ENCODE measurements around the gene ERBIN. TPM values are rescaled to one million over a fixed set of nuclear protein-coding genes. Genes with fewer than 3 reads are reported as not detected.

ERBIN gene
- total and polyA plus RNA-seq, 2 experiments from 2014 or later, result 15.6 to 26.4 TPM

- TF ChIP-seq ZNF331 (CRISPR knock-in tag; IDR thresholded peaks at IDR 0.05; ENCODE audit: low read depth) (no peak), POLR2AphosphoS5 (IDR thresholded peaks at IDR 0.05; ENCODE audit: low read depth) (no peak), JUNB (IDR thresholded peaks at IDR 0.05; ENCODE audit: unreplicated experiment) (no peak), EZH2phosphoT487 (IDR thresholded peaks at IDR 0.05; ENCODE audit: unreplicated experiment) (no peak), NANOG (IDR thresholded peaks at IDR 0.05; ENCODE audit: borderline replicate concordance) (no peak), EZH2 (IDR thresholded peaks at IDR 0.05; ENCODE audit: low read depth, unreplicated experiment) (no peak), REST (IDR thresholded peaks at IDR 0.05; ENCODE audit: unreplicated experiment) (no peak)
Observed at GRCh38 chr5:65923339-65923738, 3.0 kb upstream of the ERBIN start (continued).

- peaks cover 4% of the 10 kb centered on the region; the same call in 1 of the 3 replicates for H3K36me3 Mint-ChIP-seq (ENCODE audit: low read depth)
- no peaks in the 10 kb centered on the region for H3K9me2 ChIP-seq (ENCODE audit: insufficient read depth)
- H3F3A ChIP-seq (replicated peaks; ENCODE audit: low read depth), result 0 out of 2 replicates have a peak, but pooled peaks cover 4% of the 10 kb centered on the region
- peaks cover 4% of the 10 kb centered on the region; the same call in 1 of the 2 replicates for H4K20me1 ChIP-seq (replicated peaks; ENCODE audit: insufficient read depth)
- H3K27ac Mint-ChIP-seq, result peak overlapping the region; percentile 94
- TF ChIP-seq EZH2phosphoT487 (IDR thresholded peaks at IDR 0.05; ENCODE audit: unreplicated experiment) (no peak), EZH2 (IDR thresholded peaks at IDR 0.05; ENCODE audit: low read depth, unreplicated experiment) (no peak), CTCF (conservative IDR thresholded peaks at IDR 0.05; ENCODE audit: low read depth in 2 of 2) (no peak), NANOG (IDR thresholded peaks at IDR 0.05; ENCODE audit: borderline replicate concordance) (no peak), ZNF462 (CRISPR knock-in tag; IDR thresholded peaks at IDR 0.05) (no peak), JUNB (IDR thresholded peaks at IDR 0.05; ENCODE audit: unreplicated experiment) (no peak)
- peak overlapping the region; percentile 60; the same call in 1 of the 2 replicates for H3K27ac ChIP-seq (ENCODE audit: low read depth)
- H3K4me3 Mint-ChIP-seq, result peak overlapping the region; percentile 90
- H3K27me3 Mint-ChIP-seq (ENCODE audit: insufficient read depth, low read depth, poor library complexity), result peaks cover 18% of the 10 kb centered on the region
- H3K79me2 ChIP-seq (replicated peaks; ENCODE audit: insufficient read depth), result peaks cover 32% of the 10 kb centered on the region
- ATAC-seq (no peak; the same call in 2 of the 3 replicates), DNase-seq (ENCODE audit: low spot score) (peak; percentile 18)
- H3K4me2 ChIP-seq, result peak overlapping the region; percentile 87
- no peaks in the 10 kb centered on the region; the same call in 2 of the 3 replicates for H3K9me3 Mint-ChIP-seq
- H3K27me3 ChIP-seq (ENCODE audit: insufficient read depth), result peaks cover 18% of the 10 kb centered on the region
- H3K4me3 ChIP-seq, result peak overlapping the region; percentile 68
- peak overlapping the region; percentile 86 for H2AFZ ChIP-seq
- peaks cover 8% of the 10 kb centered on the region; the same call in 1 of the 2 replicates for H3K4me1 ChIP-seq (ENCODE audit: insufficient read depth)
- H3K36me3 ChIP-seq (ENCODE audit: insufficient read depth), result no peaks in the 10 kb centered on the region
- H3K4me1 Mint-ChIP-seq, result peaks cover 9% of the 10 kb centered on the region; the same call in 2 of the 3 replicates
Observed at GRCh38 chr5:65924366-65925043, 1.9 kb upstream of the ERBIN start.
